SU-DHL-6 (cell line): Measurements from ENCODE around the gene ZFYVE21.

Experiments used
- H2AFZ ChIP-seq: fragments of 200-600 bp; sonication (generic); 2 replicates; pipeline ENCODE4 v1.6.1; 2014; ENCODE audit warnings: low read depth, mild to moderate bottlenecking, moderate library complexity, mixed read lengths, antibody characterized with exemption, low read length; ENCODE audit not compliant: severe bottlenecking
- H3F3A ChIP-seq: fragments of 200-600 bp; shearing (Covaris generic); 2 replicates; pipeline ENCODE4 v1.6.0; 2016; ENCODE audit warnings: antibody characterized with exemption, mild to moderate bottlenecking; ENCODE audit not compliant: insufficient read depth
- H3K27ac ChIP-seq: fragments of 200-600 bp; sonication (generic); 2 replicates; pipeline ENCODE4 v1.5.1; 2016; ENCODE audit warnings: low read depth, mild to moderate bottlenecking, low read length, moderate library complexity, mixed read lengths
- H3K27me3 ChIP-seq: fragments of 200-600 bp; sonication (generic), shearing (Covaris generic); 2 replicates; pipeline ENCODE4 v1.6.0; 2014; ENCODE audit warnings: mild to moderate bottlenecking, low read length
- H3K36me3 ChIP-seq: fragments of 200-600 bp; sonication (generic); 2 replicates; pipeline ENCODE4 v1.6.1; 2014; ENCODE audit warnings: mild to moderate bottlenecking, low read length, mixed read lengths
- H3K4me2 ChIP-seq: fragments of 300-600, 200-600 bp; shearing (Covaris generic), sonication (generic); 2 replicates; pipeline ENCODE4 v1.6.0; 2014; ENCODE audit warnings: low read length, low read depth, mild to moderate bottlenecking; ENCODE audit not compliant: poor library complexity, severe bottlenecking
- H3K4me3 ChIP-seq: fragments of 200-600 bp; sonication (generic); 2 replicates; pipeline ENCODE4 v1.5.1; 2014; ENCODE audit warnings: antibody characterized with exemption, low read length, mild to moderate bottlenecking, mixed read lengths; ENCODE audit not compliant: insufficient read depth, poor library complexity, severe bottlenecking
- H3K79me2 ChIP-seq: fragments of 200-600 bp; sonication (generic); 2 replicates; pipeline ENCODE4 v1.6.1; 2014; ENCODE audit warnings: mild to moderate bottlenecking, low read length, moderate library complexity; ENCODE audit not compliant: insufficient read depth
- H3K9ac ChIP-seq: fragments of 200-600 bp; sonication (generic); 2 replicates; pipeline ENCODE4 v1.7.0; 2014; ENCODE audit warnings: mild to moderate bottlenecking, low read length
- H3K9me2 ChIP-seq: fragments of 200-600 bp; sonication (generic); replicated peaks from 2 replicates; pipeline ENCODE4 v1.6.1; 2014; ENCODE audit warnings: low read length; ENCODE audit not compliant: insufficient read depth
- H3K9me3 ChIP-seq: fragments of 200-600 bp; sonication (generic); 2 replicates; pipeline ENCODE4 v1.6.1; 2014; ENCODE audit warnings: low read length, mixed read lengths; ENCODE audit not compliant: insufficient read depth
- H4K20me1 ChIP-seq: fragments of 200-600 bp; sonication (generic); 2 replicates; pipeline ENCODE4 v1.6.1; 2014; ENCODE audit warnings: low read depth, mild to moderate bottlenecking, antibody characterized with exemption, low read length, moderate library complexity, mixed read lengths
- CTCF ChIP-seq: fragments of 200-600 bp; sonication (generic); IDR thresholded peaks from one replicate; pipeline ENCODE4 v1.5.1; 2017; ENCODE audit warnings: antibody characterized with exemption, mild to moderate bottlenecking, low read length, moderate library complexity; ENCODE audit not compliant: insufficient read depth, poor library complexity, severe bottlenecking
- EZH2phosphoT487 ChIP-seq: fragments of 200-600 bp; sonication (generic), shearing (Covaris generic); conservative IDR thresholded peaks from 2 replicates; pipeline ENCODE4 v1.6.1; 2018; ENCODE audit warnings: mild to moderate bottlenecking, antibody characterized with exemption, low read length, moderate library complexity, mixed read lengths

ZFYVE21 gene

GRCh38 chr14:103725739-103726395 lies 10.3 kb downstream of the ZFYVE21 start:
- Histone ChIP-seq H3K9me2 (no peaks in the 10 kb centered on the region), H3K9me3 (no peaks in the 10 kb centered on the region), H3F3A (no peaks in the 10 kb centered on the region), H3K4me2 (no peak overlapping the region), H3K79me2 (peaks cover 39% of the 10 kb centered on the region), H3K9ac (no peak overlapping the region), H4K20me1 (no peaks in the 10 kb centered on the region), H3K4me3 (no peak overlapping the region), H3K27me3 (no peaks in the 10 kb centered on the region), H2AFZ (no peak overlapping the region), H3K36me3 (no peaks in the 10 kb centered on the region), H3K27ac (no peak overlapping the region)
- TF ChIP-seq CTCF (no peak), EZH2phosphoT487 (no peak)

- H3K9me2 ChIP-seq: no peaks in the 10 kb centered on the region
- TF ChIP-seq EZH2phosphoT487 (no peak), CTCF (no peak)
These were observed 10.9 kb downstream of the ZFYVE21 start for GRCh38 chr14:103726474-103726873.

GRCh38 chr14:103727313-103727980 lies 11.8 kb downstream of the ZFYVE21 start:
- Histone ChIP-seq H3K79me2 (peaks cover 24% of the 10 kb centered on the region), H3K4me2 (no peak overlapping the region), H3F3A (no peaks in the 10 kb centered on the region), H3K9ac (no peak overlapping the region), H3K9me3 (no peaks in the 10 kb centered on the region), H2AFZ (no peak overlapping the region), H3K27ac (no peak overlapping the region), H3K9me2 (no peaks in the 10 kb centered on the region), H4K20me1 (no peaks in the 10 kb centered on the region), H3K27me3 (no peaks in the 10 kb centered on the region), H3K36me3 (no peaks in the 10 kb centered on the region), H3K4me3 (no peak overlapping the region)
- no peak for TF ChIP-seq EZH2phosphoT487
- TF ChIP-seq CTCF: no peak

More at GRCh38 chr14:103726474-103726873, 10.9 kb downstream of the ZFYVE21 start:
- H3K27ac ChIP-seq: no peak overlapping the region
- no peak overlapping the region for H3K9ac ChIP-seq
- H2AFZ ChIP-seq: no peak overlapping the region
- no peaks in the 10 kb centered on the region for H3F3A ChIP-seq
- H3K4me2 ChIP-seq: no peak overlapping the region
- peaks cover 33% of the 10 kb centered on the region for H3K79me2 ChIP-seq
- H3K9me3 ChIP-seq: no peaks in the 10 kb centered on the region
- H3K36me3 ChIP-seq: no peaks in the 10 kb centered on the region
- H4K20me1 ChIP-seq: no peaks in the 10 kb centered on the region
- H3K27me3 ChIP-seq: no peaks in the 10 kb centered on the region
- no peak overlapping the region for H3K4me3 ChIP-seq
